OCI-LY7 (cell line): ENCODE measurements around the gene LTBR. TPM values are rescaled to one million over a fixed set of nuclear protein-coding genes. Genes with fewer than 3 reads are reported as not detected.
A peak's percentile ranks its signal among the peaks of the same experiment; 100 is the strongest.

ENCODE experiments used
- BruUV-seq: library from RNA; stranded (reverse); fragments of 400-500 nt; replicated peaks from 2 replicates; lab custom pipeline; 2021; lab: Mats Ljungman, UMichigan
- CTCF ChIA-PET: fragments of 300-600 bp; sonication (Branson Sonifier 250); formaldehyde crosslinking; loops from one replicate; lab custom pipeline; 2022; ENCODE audit warnings: antibody characterized with exemption; ENCODE audit not compliant: unreplicated experiment; lab: Charles Lee
- POLR2A ChIA-PET: fragments of 300-600 bp; sonication (Branson Sonifier 250); formaldehyde crosslinking; loops from one replicate; lab custom pipeline; 2022; ENCODE audit warnings: antibody characterized with exemption; lab: Charles Lee
- DNase-seq: peaks from one replicate; pipeline ENCODE4 v3.0.0-alpha.2; 2015; ENCODE audit warnings: low spot score
- H2AFZ ChIP-seq: fragments of 200-600 bp; sonication (generic), shearing (Covaris generic); 2 replicates; pipeline ENCODE4 v1.6.1; 2014; ENCODE audit warnings: mild to moderate bottlenecking, antibody characterized with exemption, low read length, moderate library complexity
- H3K27ac ChIP-seq: fragments of 200-600 bp; sonication (generic); 2 replicates; pipeline ENCODE4 v1.5.1; 2014; ENCODE audit warnings: mixed run types, low read depth, mild to moderate bottlenecking, moderate library complexity, low read length, inconsistent platforms; ENCODE audit not compliant: poor library complexity, severe bottlenecking
- H3K36me3 ChIP-seq: fragments of 200-600 bp; sonication (generic); 2 replicates; pipeline ENCODE4 v1.6.1; 2014; ENCODE audit warnings: mild to moderate bottlenecking, antibody characterized with exemption, low read length, moderate library complexity, mixed read lengths; ENCODE audit not compliant: insufficient read depth
- H3K4me1 ChIP-seq: fragments of 200-600 bp; sonication (generic); 2 replicates; pipeline ENCODE4 v1.5.1; 2014; ENCODE audit warnings: mild to moderate bottlenecking, low read length; ENCODE audit not compliant: insufficient read depth, poor library complexity, severe bottlenecking
- H3K4me2 ChIP-seq: fragments of 200-600 bp; sonication (generic); 2 replicates; pipeline ENCODE4 v1.6.1; 2014; ENCODE audit warnings: mild to moderate bottlenecking, low read length
- H3K4me3 ChIP-seq: fragments of 200-600 bp; sonication (generic); 2 replicates; pipeline ENCODE4 v1.5.1; 2014; ENCODE audit warnings: mild to moderate bottlenecking, low read depth, low read length; ENCODE audit not compliant: poor library complexity, severe bottlenecking
- H3K79me2 ChIP-seq: fragments of 200-600 bp; sonication (generic); 2 replicates; pipeline ENCODE4 v1.6.1; 2016; ENCODE audit warnings: low read depth, mild to moderate bottlenecking, low read length, moderate library complexity, mixed read lengths; ENCODE audit not compliant: insufficient read depth
- H3K9me2 ChIP-seq: fragments of 200-600 bp; sonication (generic); 2 replicates; pipeline ENCODE4 v1.6.1; 2016; ENCODE audit warnings: mild to moderate bottlenecking, low read length, mixed read lengths; ENCODE audit not compliant: insufficient read depth
- H3K9me3 ChIP-seq: fragments of 200-600 bp; sonication (generic); 2 replicates; pipeline ENCODE4 v1.6.1; 2014; ENCODE audit warnings: mild to moderate bottlenecking, mixed run types, low read length, mixed read lengths
- H4K20me1 ChIP-seq: fragments of 200-600 bp; sonication (generic); 2 replicates; pipeline ENCODE4 v1.6.1; 2014; ENCODE audit warnings: mild to moderate bottlenecking, antibody characterized with exemption, low read length, moderate library complexity, mixed read lengths; ENCODE audit not compliant: insufficient read depth
- EZH2phosphoT487 ChIP-seq: fragments of 200-600 bp; sonication (generic); IDR thresholded peaks from 2 replicates; pipeline ENCODE4 v1.6.1; 2018; ENCODE audit warnings: low read depth, borderline replicate concordance, mild to moderate bottlenecking, mixed run types, antibody characterized with exemption, low read length, moderate library complexity, mixed read lengths
- intact Hi-C: fragments of 100-400 bp; cut with micrococcal nuclease; formaldehyde crosslinking; loops from one replicate; pipeline ENCODE4 v1.10.0; 2022; ENCODE audit not compliant: unreplicated experiment
- total RNA-seq, 2 experiments: library from RNA; depleted of rRNA in 1 of 2; stranded (reverse); fragments of >200 nt in 1 of 2; shearing (Covaris generic) in 1 of 2; gene quantifications; 2 replicates each; pipeline ENCODE4 v1.2.3, GENCODE V29; 2014 to 2022
- TF ChIP-seq, protein P1 (sequence below): fragments of 200-600 bp; sonication (generic); conservative IDR thresholded peaks from 2 replicates; pipeline ENCODE4 v1.5.1; 2014; ENCODE audit warnings: mild to moderate bottlenecking, antibody characterized with exemption, low read length, moderate library complexity, mixed read lengths

The LTBR gene
- total RNA-seq, 2 experiments from 2014 or later: not detected

DNA sequence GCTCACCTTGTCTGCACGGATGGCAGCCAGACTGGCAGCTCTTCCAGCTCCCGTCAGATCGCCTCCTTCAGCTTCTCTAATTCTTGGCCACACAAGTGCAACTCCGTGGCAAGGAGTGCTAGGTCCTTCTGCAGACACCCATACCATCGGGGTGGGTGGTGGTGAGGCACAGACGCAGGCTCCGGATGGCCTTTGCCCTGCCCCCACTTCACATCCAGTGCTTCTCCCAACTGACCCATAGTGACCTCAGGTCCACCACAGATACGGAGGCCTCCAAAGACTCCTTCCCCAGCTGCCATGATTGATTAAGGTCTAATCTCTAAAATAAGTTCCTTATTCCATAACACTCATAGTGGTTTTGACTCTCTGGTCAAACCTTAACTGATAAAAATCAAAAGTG, 40.9 kb downstream of the LTBR start:
- CTCF ChIA-PET: interaction anchor here (0.7 to 3.5 kb wide), 2 partner anchors 41 to 44 kb away, joined by 3 to 34 read pairs; no protein-coding TSS in a partner anchor
- Histone ChIP-seq H3K36me3 (no peaks in the 10 kb centered on the region), H3K4me2 (0 out of 2 replicates have a peak overlapping the region, but pooled peaks have one; percentile 7), H3K9me2 (no peaks in the 10 kb centered on the region), H3K4me3 (no peak overlapping the region), H3K9me3 (no peaks in the 10 kb centered on the region), H3K79me2 (no peaks in the 10 kb centered on the region), H3K4me1 (peaks cover 63% of the 10 kb centered on the region), H2AFZ (no peak overlapping the region), H4K20me1 (no peaks in the 10 kb centered on the region), H3K27ac (no peak overlapping the region)
- POLR2A ChIA-PET: interaction anchor here (1.5 to 7.4 kb wide), 6 partner anchors 20 to 115 kb away, joined by 5 to 74 read pairs (median 15); partner anchors contain the start of genes CD27, GAPDH and VAMP1
- no TSS peak for BruUV-seq
- intact Hi-C loops: loop anchor here (10.0 kb wide), 1 partner anchor 270 kb away; no protein-coding TSS in a partner anchor
- TF ChIP-seq EZH2phosphoT487: no peak
- TF ChIP-seq, protein P1, sequence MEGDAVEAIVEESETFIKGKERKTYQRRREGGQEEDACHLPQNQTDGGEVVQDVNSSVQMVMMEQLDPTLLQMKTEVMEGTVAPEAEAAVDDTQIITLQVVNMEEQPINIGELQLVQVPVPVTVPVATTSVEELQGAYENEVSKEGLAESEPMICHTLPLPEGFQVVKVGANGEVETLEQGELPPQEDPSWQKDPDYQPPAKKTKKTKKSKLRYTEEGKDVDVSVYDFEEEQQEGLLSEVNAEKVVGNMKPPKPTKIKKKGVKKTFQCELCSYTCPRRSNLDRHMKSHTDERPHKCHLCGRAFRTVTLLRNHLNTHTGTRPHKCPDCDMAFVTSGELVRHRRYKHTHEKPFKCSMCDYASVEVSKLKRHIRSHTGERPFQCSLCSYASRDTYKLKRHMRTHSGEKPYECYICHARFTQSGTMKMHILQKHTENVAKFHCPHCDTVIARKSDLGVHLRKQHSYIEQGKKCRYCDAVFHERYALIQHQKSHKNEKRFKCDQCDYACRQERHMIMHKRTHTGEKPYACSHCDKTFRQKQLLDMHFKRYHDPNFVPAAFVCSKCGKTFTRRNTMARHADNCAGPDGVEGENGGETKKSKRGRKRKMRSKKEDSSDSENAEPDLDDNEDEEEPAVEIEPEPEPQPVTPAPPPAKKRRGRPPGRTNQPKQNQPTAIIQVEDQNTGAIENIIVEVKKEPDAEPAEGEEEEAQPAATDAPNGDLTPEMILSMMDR: no peak
- DNase-seq: no peak

DNA sequence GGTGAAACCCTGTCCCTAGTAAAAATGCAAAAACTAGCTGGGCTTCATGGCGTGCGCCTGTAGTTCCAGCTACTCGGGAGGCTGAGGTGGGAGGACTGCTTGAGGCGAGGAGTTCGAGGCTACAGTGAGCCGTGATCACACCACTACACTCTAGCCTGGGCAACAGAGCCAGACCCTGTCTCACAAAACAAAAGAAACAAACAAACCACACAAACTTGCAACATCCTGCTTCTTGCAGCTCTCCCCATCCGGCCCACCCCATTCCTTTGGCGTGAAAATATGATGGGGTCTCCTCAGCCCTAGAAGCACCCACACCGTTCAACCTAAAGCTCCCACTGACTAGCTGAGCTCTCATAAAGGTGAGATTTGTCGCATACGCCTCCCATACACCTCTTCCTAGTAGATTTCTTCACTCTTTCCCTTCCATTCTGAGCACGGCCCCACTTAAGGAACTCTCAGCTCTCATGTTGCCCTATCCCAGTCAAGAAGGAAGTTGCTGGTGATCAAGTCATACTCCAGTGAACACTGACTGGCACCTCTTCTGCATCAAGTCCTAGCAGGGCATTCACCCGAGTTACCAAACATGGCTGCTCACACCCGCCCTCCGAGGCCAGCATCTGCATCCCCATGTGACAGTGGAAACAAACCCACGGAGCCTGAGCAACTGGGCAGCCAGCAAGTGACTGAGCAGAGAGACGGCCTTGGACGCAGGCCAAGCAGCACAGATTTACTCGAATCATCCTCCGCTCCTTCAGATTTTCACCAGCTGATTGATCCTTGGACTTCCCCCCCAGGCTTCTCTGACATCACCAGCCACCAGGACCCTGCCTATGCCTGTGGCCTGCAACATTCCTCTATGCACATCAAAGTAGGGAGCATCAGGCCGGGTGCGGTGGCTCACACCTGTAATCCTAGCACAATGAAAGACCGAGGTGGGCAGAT, 41.9 kb downstream of the LTBR start:
- peak; percentile 63 for DNase-seq

More for the DNA sequence above, 41.9 kb downstream of the LTBR start:
- H3K4me1 ChIP-seq: peaks cover 73% of the 10 kb centered on the region
- CTCF ChIA-PET: interaction anchor here (0.6 to 3.5 kb wide), 3 partner anchors 19 to 40 kb away, joined by 3 to 34 read pairs (median 7); partner anchors contain the start of gene CD27
- no peaks in the 10 kb centered on the region for H4K20me1 ChIP-seq
- no peaks in the 10 kb centered on the region for H3K36me3 ChIP-seq
- H2AFZ ChIP-seq: peak overlapping the region; percentile 78
- no peaks in the 10 kb centered on the region for H3K79me2 ChIP-seq
- no peak for TF ChIP-seq EZH2phosphoT487
- TF ChIP-seq, protein P1: no peak
- no TSS peak for BruUV-seq
- no peaks in the 10 kb centered on the region for H3K9me2 ChIP-seq
- H3K9me3 ChIP-seq: no peaks in the 10 kb centered on the region
- peak overlapping the region; percentile 71 for H3K4me2 ChIP-seq
- POLR2A ChIA-PET: interaction anchor here (0.5 to 7.4 kb wide), 14 partner anchors 14 to 114 kb away, joined by 3 to 74 read pairs (median 5); partner anchors contain the start of genes CD27, GAPDH, TAPBPL and VAMP1
- H3K4me3 ChIP-seq: peak overlapping the region; percentile 48
- intact Hi-C loops: loop anchor here (10.0 kb wide), 1 partner anchor 269 kb away; no protein-coding TSS in a partner anchor
- H3K27ac ChIP-seq: peak overlapping the region; percentile 88
